Gastrocnemius medialis (tissue), 4 donors: Measurements from ENCODE around the gene CCDC81. TPM values are rescaled to one million over a fixed set of nuclear protein-coding genes. Genes with fewer than 3 reads are reported as not detected.

Experiments
- ATAC-seq, 2 donors: fragments of 150-250 bp; one replicate each; pipeline ENCODE4 v1.9.1; 2016
- DNase-seq, 2 donors: peaks; one replicate each; pipeline ENCODE4 v3.0.0-alpha.2; 2019
- H3K27ac ChIP-seq, 4 donors: fragments of 200-600 bp; sonication (generic); 1 replicate in 1 of 4; 2 replicates in 3 of 4; pipeline ENCODE4 v1.5.1; 2016 to 2018; ENCODE audit warnings: mild to moderate bottlenecking in 2 of 4, moderate library complexity in 1 of 4
- H3K27me3 ChIP-seq, 3 donors: fragments of 200-600 bp; sonication (generic) in 2 of 3; 1 replicate in 1 of 3; 2 replicates in 2 of 3; pipeline versions ENCODE4 v1.5.1 to v1.6.0; 2016 to 2019; ENCODE audit warnings: mild to moderate bottlenecking in 1 of 3, moderate library complexity in 1 of 3
- H3K36me3 ChIP-seq, 2 donors: fragments of 200-600 bp; sonication (generic) in 1 of 2; one replicate each; pipeline ENCODE4 v1.5.1; 2017 to 2018
- H3K4me1 ChIP-seq, 2 donors: fragments of 200-600 bp; sonication (generic) in 1 of 2; one replicate each; pipeline ENCODE4 v1.5.1; 2016 to 2017; ENCODE audit warnings: mild to moderate bottlenecking in 2 of 2
- H3K4me3 ChIP-seq, 4 donors: fragments of 200-600 bp; sonication (generic) in 3 of 4; 1 replicate in 1 of 4; 2 replicates in 3 of 4; pipeline ENCODE4 v1.5.1; 2016 to 2019; ENCODE audit warnings: mild to moderate bottlenecking in 2 of 4
- H3K9me3 ChIP-seq, 3 donors: fragments of 200-600 bp; sonication (generic) in 2 of 3; 1 replicate in 1 of 3; 2 replicates in 2 of 3; pipeline ENCODE4 v1.5.1; 2016 to 2019
- CTCF ChIP-seq, 5 experiments: fragments of 450-650 bp in 3 of 5; fragments of 200-600 bp in 2 of 5; sonication (generic) in 2 of 5; IDR thresholded peaks in 4 of 5; conservative IDR thresholded peaks in 1 of 5; 1 replicate in 4 of 5; 2 replicates in 1 of 5; pipeline ENCODE4 v1.5.1; 2016 to 2019; ENCODE audit warnings: antibody characterized with exemption in 5 of 5, mild to moderate bottlenecking in 3 of 5, moderate library complexity in 3 of 5
- POLR2A ChIP-seq, 2 donors: fragments of 450-650 bp; IDR thresholded peaks; one replicate each; pipeline ENCODE4 v1.6.1; 2017; ENCODE audit warnings: antibody characterized with exemption in 2 of 2, mild to moderate bottlenecking in 2 of 2, moderate library complexity in 2 of 2
- in situ Hi-C, 4 donors: fragments of 200-750 bp; cut with MboI; loops; one replicate each; pipeline versions ENCODE4 v1.15.0 to v1.8.0; 2017; ENCODE audit warnings: low sequenced_read_pairs in 4 of 4
- intact Hi-C: fragments of 100-400 bp; cut with DNase I; formaldehyde crosslinking; loops from one replicate; pipeline ENCODE4 v1.15.1; 2023; ENCODE audit warnings: low total_unique reads
- total RNA-seq, 4 donors: library from RNA; depleted of rRNA; stranded (reverse); fragments of >200 nt; gene quantifications; one replicate each; pipeline versions ENCODE4 v1.1.0 to v1.2.3, GENCODE V29; 2016

CCDC81 gene
- total RNA-seq, 4 donors from 2014 or later, result 0.22 TPM; not detected in 3

- TF ChIP-seq POLR2A (IDR thresholded peaks at IDR 0.05), result no peak
- no peak for TF ChIP-seq CTCF (IDR thresholded peaks at IDR 0.05 in 4 of 5, conservative IDR thresholded peaks at IDR 0.05 in 1 of 5)
- no peak for DNase-seq
- no peak overlapping the region for H3K4me3 ChIP-seq
- H3K27ac ChIP-seq, result no peak overlapping the region
- intact Hi-C loops (no loop called here), in situ Hi-C loops (no loop called here)
- no peak for ATAC-seq
- no peaks in the 10 kb centered on the region for H3K36me3 ChIP-seq
- no peaks in the 10 kb centered on the region for H3K9me3 ChIP-seq
- H3K4me1 ChIP-seq, result peaks cover 0 to 6% of the 10 kb centered on the region in 2 donors
- H3K27me3 ChIP-seq, result no peaks in the 10 kb centered on the region
Observed at GRCh38 chr11:86372586-86372985, 2.1 kb upstream of the CCDC81 start.

GRCh38 chr11:86374069-86374468, 618 bp upstream of the CCDC81 start:
- ATAC-seq, result no peak
- in situ Hi-C loops, result no loop called here

GRCh38 chr11:86377972-86378371, 3.3 kb downstream of the CCDC81 start:
- in situ Hi-C loops, result no loop called here
- H3K27me3 ChIP-seq, result no peaks in the 10 kb centered on the region
- intact Hi-C loops, result no loop called here
- no peaks in the 10 kb centered on the region for H3K36me3 ChIP-seq
- H3K9me3 ChIP-seq, result no peaks in the 10 kb centered on the region
- no peak for TF ChIP-seq CTCF (IDR thresholded peaks at IDR 0.05 in 4 of 5, conservative IDR thresholded peaks at IDR 0.05 in 1 of 5)
- TF ChIP-seq POLR2A (IDR thresholded peaks at IDR 0.05), result no peak
- no peak overlapping the region for H3K27ac ChIP-seq
- ATAC-seq (no peak), DNase-seq (no peak)
- H3K4me1 ChIP-seq, result no peaks in the 10 kb centered on the region
- H3K4me3 ChIP-seq, result no peak overlapping the region

More at GRCh38 chr11:86374069-86374468, 618 bp upstream of the CCDC81 start:
- no peak overlapping the region for H3K27ac ChIP-seq
- peaks cover 0 to 6% of the 10 kb centered on the region in 2 donors for H3K4me1 ChIP-seq
- DNase-seq, result no peak
- no peak for TF ChIP-seq CTCF (IDR thresholded peaks at IDR 0.05 in 4 of 5, conservative IDR thresholded peaks at IDR 0.05 in 1 of 5)
- no peak for TF ChIP-seq POLR2A (IDR thresholded peaks at IDR 0.05)
- H3K27me3 ChIP-seq, result no peaks in the 10 kb centered on the region
- intact Hi-C loops, result no loop called here
- H3K9me3 ChIP-seq, result no peaks in the 10 kb centered on the region
- no peaks in the 10 kb centered on the region for H3K36me3 ChIP-seq
- H3K4me3 ChIP-seq, result no peak overlapping the region

GRCh38 chr11:86380295-86381059, 5.8 kb downstream of the CCDC81 start:
- Histone ChIP-seq H3K4me1 (no peaks in the 10 kb centered on the region), H3K4me3 (no peak overlapping the region), H3K36me3 (no peaks in the 10 kb centered on the region), H3K9me3 (no peaks in the 10 kb centered on the region), H3K27ac (no peak overlapping the region), H3K27me3 (no peaks in the 10 kb centered on the region)
- in situ Hi-C loops (no loop called here), intact Hi-C loops (no loop called here)
- ATAC-seq (no peak), DNase-seq (no peak)
- TF ChIP-seq CTCF (IDR thresholded peaks at IDR 0.05 in 4 of 5, conservative IDR thresholded peaks at IDR 0.05 in 1 of 5) (no peak), POLR2A (IDR thresholded peaks at IDR 0.05) (no peak)
